ENCODE data around the gene RASA2.
"Not testable (repeated sequence)": the region's sequence is repeated elsewhere in the genome, so short reads cannot be mapped to it uniquely, and the experiment has no call there.

The RASA2 gene

GRCh38 chr3:141460097-141460704, 26.6 kb upstream of the RASA2 start:
- peak; percentile 94 for DNase-seq

- DNase-seq = no peak
These were observed 24.5 kb upstream of the RASA2 start for GRCh38 chr3:141462176-141462859.

- DNase-seq = no peak
These were observed 21.6 kb upstream of the RASA2 start for GRCh38 chr3:141465221-141465620.

GRCh38 chr3:141466633-141467169, 20.1 kb upstream of the RASA2 start:
- no peak for DNase-seq

- no peak for DNase-seq
These were observed 17.1 kb upstream of the RASA2 start for GRCh38 chr3:141469720-141470119.

- no peak for DNase-seq
These were observed 15.7 kb upstream of the RASA2 start for GRCh38 chr3:141471160-141471559.

- DNase-seq = no peak
These were observed 10.8 kb upstream of the RASA2 start for GRCh38 chr3:141476033-141476432.

GRCh38 chr3:141477224-141477623, 9.6 kb upstream of the RASA2 start:
- DNase-seq = no peak

- no peak for DNase-seq
These were observed 8.7 kb upstream of the RASA2 start for GRCh38 chr3:141478139-141478538.

GRCh38 chr3:141478840-141479239, 8.0 kb upstream of the RASA2 start:
- DNase-seq = not testable (repeated sequence)

GRCh38 chr3:141482245-141482922, 4.4 kb upstream of the RASA2 start:
- no peak for DNase-seq

GRCh38 chr3:141484701-141485287, 2.0 kb upstream of the RASA2 start:
- DNase-seq = no peak

- peak; percentile 68 for DNase-seq
These were observed 959 bp upstream of the RASA2 start for GRCh38 chr3:141485641-141486495.

GRCh38 chr3:141486496-141486745, 406 bp upstream of the RASA2 start:
- no peak for DNase-seq

- DNase-seq = peak; percentile 94
These were observed 860 bp downstream of the RASA2 start for GRCh38 chr3:141487521-141488252.

GRCh38 chr3:141489203-141489602, 2.4 kb downstream of the RASA2 start:
- no peak for DNase-seq

- no peak for DNase-seq
These were observed 4.3 kb downstream of the RASA2 start for GRCh38 chr3:141491081-141491480.

- DNase-seq = no peak
These were observed 5.1 kb downstream of the RASA2 start for GRCh38 chr3:141491929-141492328.

- DNase-seq = no peak
These were observed 6.4 kb downstream of the RASA2 start for GRCh38 chr3:141493184-141493583.

- not testable (repeated sequence) for DNase-seq
These were observed 10.8 kb downstream of the RASA2 start for GRCh38 chr3:141497589-141497988.

- DNase-seq = peak; percentile 93
These were observed 11.9 kb downstream of the RASA2 start for GRCh38 chr3:141498598-141499223.

GRCh38 chr3:141499284-141499683, 12.5 kb downstream of the RASA2 start:
- DNase-seq = no peak
